GM12878 (cell line): Measurements from ENCODE around the gene NT5C3A. TPM values are rescaled to one million over a fixed set of nuclear protein-coding genes. Genes with fewer than 3 reads are reported as not detected.

Experiments
- ATAC-seq: fragments of 200-7000 bp; cut with Tn5 transposase; 3 replicates; pipeline ENCODE4 v1.9.1; 2020; ENCODE audit warnings: mild to moderate bottlenecking, moderate library complexity
- BruUV-seq: library from RNA; stranded (reverse); fragments of 400-500 nt; replicated peaks from 2 replicates; lab custom pipeline; 2021; lab: Mats Ljungman, UMichigan
- CTCF ChIA-PET: fragments of 300-600 bp; sonication (Branson Sonifier 250); formaldehyde crosslinking; extraction: SDS; loops from one replicate; lab custom pipeline; 2021; ENCODE audit warnings: inconsistent platforms; lab: Yijun Ruan, JAX
- POLR2A ChIA-PET: fragments of 350-600 bp; formaldehyde crosslinking; extraction: SDS; loops from one replicate; lab custom pipeline; 2021; ENCODE audit warnings: inconsistent platforms; lab: Charles Lee
- RAD21 ChIA-PET: fragments of 300-600 bp; sonication (Branson Sonifier 250); formaldehyde crosslinking; loops from one replicate; lab custom pipeline; 2023; ENCODE audit warnings: antibody characterized with exemption; ENCODE audit not compliant: unreplicated experiment; lab: Charles Lee
- SMC1A ChIA-PET: fragments of 300-600 bp; sonication (Branson Sonifier 250); formaldehyde crosslinking; loops from one replicate; lab custom pipeline; 2023; ENCODE audit not compliant: unreplicated experiment, uncharacterized antibody; lab: Charles Lee
- DNase-seq: peaks from one replicate; pipeline ENCODE4 v3.0.0-alpha.2; 2011; ENCODE audit warnings: low read depth, low spot score
- FAIRE-seq: peaks from 3 replicates; lab custom pipeline; 2011; peaks lifted over from hg19 to GRCh38; lab: Jason Lieb, UNC
- H2AFZ ChIP-seq: 2 replicates; pipeline ENCODE4 v1.6.0; 2011; ENCODE audit warnings: low read depth, low read length, control low read depth; ENCODE audit not compliant: control insufficient read depth
- H3K27ac ChIP-seq: 2 replicates; pipeline ENCODE4 v1.5.1; 2011; ENCODE audit warnings: control low read depth; ENCODE audit not compliant: control insufficient read depth, insufficient read depth
- H3K27me3 ChIP-seq, 2 experiments: replicated peaks in 1 of 2; 2 replicates each; pipeline versions ENCODE4 v1.6.0 to v1.6.1; 2011; ENCODE audit warnings: low read length in 1 of 2; ENCODE audit not compliant: control insufficient read depth in 2 of 2, insufficient read depth in 2 of 2
- H3K36me3 ChIP-seq, 2 experiments: 2 replicates each; pipeline ENCODE4 v1.5.1; 2011; ENCODE audit warnings: low read length in 1 of 2; ENCODE audit not compliant: control insufficient read depth in 2 of 2, insufficient read depth in 2 of 2
- H3K4me1 ChIP-seq: 2 replicates; pipeline ENCODE4 v1.6.1; 2011; ENCODE audit warnings: mild to moderate bottlenecking, low read length, moderate library complexity, mixed read lengths; ENCODE audit not compliant: control insufficient read depth, insufficient read depth
- H3K4me2 ChIP-seq: 2 replicates; pipeline ENCODE4 v1.6.0; 2011; ENCODE audit warnings: control low read depth; ENCODE audit not compliant: control insufficient read depth, insufficient read depth
- H3K4me3 ChIP-seq: fragments of 200-600 bp; sonication (generic); 2 replicates; pipeline ENCODE4 v1.5.1; 2016
- H3K79me2 ChIP-seq: 2 replicates; pipeline ENCODE4 v1.6.0; 2011; ENCODE audit warnings: low read length; ENCODE audit not compliant: control insufficient read depth, insufficient read depth
- H3K9ac ChIP-seq: 2 replicates; pipeline ENCODE4 v1.8.0; 2011; ENCODE audit warnings: low read length, control low read depth, mixed read lengths; ENCODE audit not compliant: control insufficient read depth, insufficient read depth
- H3K9me3 ChIP-seq: replicated peaks from 3 replicates; pipeline ENCODE4 v1.5.1; 2011; ENCODE audit warnings: mild to moderate bottlenecking, low read length; ENCODE audit not compliant: control insufficient read depth, insufficient read depth
- H4K20me1 ChIP-seq: 2 replicates; pipeline ENCODE4 v1.6.0; 2011; ENCODE audit not compliant: control insufficient read depth, insufficient read depth
- CBFB ChIP-seq: IDR thresholded peaks from 2 replicates; pipeline ENCODE4 v1.6.1; 2016; ENCODE audit warnings: antibody characterized with exemption, low read depth
- NFXL1 ChIP-seq: fragments of 450-650 bp; IDR thresholded peaks from 2 replicates; pipeline ENCODE4 v1.6.1; 2017; ENCODE audit warnings: antibody characterized with exemption, mild to moderate bottlenecking, borderline replicate concordance
- NRF1 ChIP-seq: conservative IDR thresholded peaks from 2 replicates; pipeline ENCODE4 v1.6.1; 2011; ENCODE audit warnings: mild to moderate bottlenecking, low read depth, low read length, improper control_type of control experiment
- SIX5 ChIP-seq: IDR thresholded peaks from 2 replicates; pipeline ENCODE4 v1.6.1; 2011; ENCODE audit warnings: mild to moderate bottlenecking, low read depth, low read length, moderate library complexity; ENCODE audit not compliant: severe bottlenecking
- SMARCA5 ChIP-seq: fragments of 450-650 bp; IDR thresholded peaks from 2 replicates; pipeline ENCODE4 v1.6.1; 2017; ENCODE audit warnings: mild to moderate bottlenecking
- TAF1 ChIP-seq: IDR thresholded peaks from 2 replicates; pipeline ENCODE4 v1.6.1; 2011; ENCODE audit warnings: mild to moderate bottlenecking, low read depth, low read length, borderline replicate concordance
- TCF12 ChIP-seq: IDR thresholded peaks from 2 replicates; pipeline ENCODE4 v1.6.1; 2011; ENCODE audit warnings: low read depth, mild to moderate bottlenecking, low read length
- TCF3 ChIP-seq: IDR thresholded peaks from 2 replicates; pipeline ENCODE4 v1.6.1; 2012; ENCODE audit warnings: low read depth, mild to moderate bottlenecking, low read length, borderline replicate concordance; ENCODE audit not compliant: insufficient read depth
- ZNF24 ChIP-seq: fragments of 450-650 bp; IDR thresholded peaks from 2 replicates; pipeline ENCODE4 v1.6.1; 2017; ENCODE audit warnings: antibody characterized with exemption, mild to moderate bottlenecking
- in situ Hi-C: fragments of 300-500 bp; cut with MboI; formaldehyde crosslinking; loops from 9 replicates; pipeline ENCODE4 v1.14.3; 2018; ENCODE audit warnings: mixed read lengths
- intact Hi-C: fragments of 100-400 bp; cut with micrococcal nuclease; formaldehyde crosslinking; loops from one replicate; pipeline ENCODE4 v1.14.2; 2022; ENCODE audit not compliant: unreplicated experiment
- polyA plus RNA-seq, 11 experiments: library from polyadenylated mRNA; depleted of rRNA in 4 of 11; unstranded in 6 of 11; stranded (reverse) in 5 of 11; fragments of >200 nt; fragmentation: Nextera tagmentation in 4 of 11; fragmentation: Illumina TruSeq in 1 of 11; extraction: Ambion mirVana in 4 of 11; extraction: Trizol in 1 of 11; gene quantifications; 1 replicate in 1 of 11; 2 replicates in 10 of 11; pipeline versions ENCODE4 v1.2.1 to v1.2.3, GENCODE V29; 2011 to 2016; ENCODE audit warnings: inconsistent platforms in 2 of 11, missing spikeins in 2 of 11, low read depth in 1 of 11
- total RNA-seq, 4 experiments: library from RNA; depleted of rRNA in 3 of 4; stranded (reverse); fragments of >200 nt in 3 of 4; fragmentation: Illumina TruSeq in 1 of 4; extraction: Trizol in 1 of 4; gene quantifications; 2 replicates each; pipeline versions ENCODE4 v1.2.1 to v1.2.3, GENCODE V29; 2013 to 2021
- TF ChIP-seq, protein P1 (sequence below): fragments of 450-650 bp; IDR thresholded peaks from 2 replicates; pipeline ENCODE4 v1.6.1; 2014; ENCODE audit warnings: mild to moderate bottlenecking
- TF ChIP-seq, protein P2 (sequence below): IDR thresholded peaks from 2 replicates; pipeline ENCODE4 v1.6.1; 2012; ENCODE audit warnings: low read length, inconsistent platforms

The NT5C3A gene
- total and polyA plus RNA-seq, 10 of the 15 experiments (the other 5 are each of a cell fraction or from before 2014, with no cell fraction given) = 53.0 to 111 (median 71.4) TPM

DNA sequence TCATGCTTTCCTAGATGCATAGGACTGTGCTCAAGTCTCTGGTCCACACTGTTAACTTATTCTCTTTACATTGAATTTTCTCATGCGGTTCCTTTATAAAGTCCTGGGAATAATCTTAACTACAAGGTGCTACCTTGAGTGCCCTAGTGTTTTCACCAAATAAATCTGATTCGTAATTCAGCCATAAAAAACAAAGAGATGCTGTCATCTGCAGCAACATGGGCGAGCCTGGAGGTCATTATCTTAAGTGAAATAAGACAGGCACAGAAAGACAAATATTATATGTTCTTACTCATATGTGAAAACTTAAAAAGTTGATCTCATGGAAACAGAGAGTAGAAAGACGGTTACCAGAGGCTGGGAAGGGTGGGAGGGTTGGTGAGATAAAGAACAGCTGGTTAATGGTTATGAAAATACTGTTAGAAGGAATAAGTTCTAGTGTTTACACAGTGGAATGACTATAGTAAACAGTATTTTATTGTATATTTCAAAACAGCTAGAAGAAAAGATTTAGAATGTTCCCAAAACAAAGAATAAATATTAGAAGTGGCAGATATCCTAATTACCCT lies 38.3 kb downstream of the NT5C3A start (continued):
- TF ChIP-seq, protein P1, sequence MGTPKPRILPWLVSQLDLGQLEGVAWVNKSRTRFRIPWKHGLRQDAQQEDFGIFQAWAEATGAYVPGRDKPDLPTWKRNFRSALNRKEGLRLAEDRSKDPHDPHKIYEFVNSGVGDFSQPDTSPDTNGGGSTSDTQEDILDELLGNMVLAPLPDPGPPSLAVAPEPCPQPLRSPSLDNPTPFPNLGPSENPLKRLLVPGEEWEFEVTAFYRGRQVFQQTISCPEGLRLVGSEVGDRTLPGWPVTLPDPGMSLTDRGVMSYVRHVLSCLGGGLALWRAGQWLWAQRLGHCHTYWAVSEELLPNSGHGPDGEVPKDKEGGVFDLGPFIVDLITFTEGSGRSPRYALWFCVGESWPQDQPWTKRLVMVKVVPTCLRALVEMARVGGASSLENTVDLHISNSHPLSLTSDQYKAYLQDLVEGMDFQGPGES = no peak
- no peak for TF ChIP-seq NFXL1
- no peak for TF ChIP-seq CBFB
- TF ChIP-seq SMARCA5 = no peak
- TF ChIP-seq TCF12 = no peak
- no peak for TF ChIP-seq NRF1
- TF ChIP-seq TCF3 = no peak

DNA sequence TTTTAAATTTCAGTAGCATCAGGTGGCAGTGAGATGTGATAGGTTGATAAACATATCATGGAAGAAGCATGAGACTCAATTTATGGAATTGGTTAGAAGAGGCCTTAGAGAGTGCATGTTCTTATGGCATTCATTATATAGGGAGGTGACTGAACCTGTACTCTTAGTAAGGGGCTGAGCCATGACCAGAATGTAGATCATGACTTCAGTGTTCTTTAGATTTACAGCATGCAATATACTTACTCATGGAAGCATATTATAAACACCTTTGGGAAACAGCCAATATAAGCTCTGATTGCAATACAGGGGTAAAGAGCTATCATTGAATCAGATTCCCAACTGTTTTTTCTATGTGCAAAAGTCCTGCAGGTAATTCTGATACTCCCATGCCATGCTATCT lies 50.2 kb downstream of the NT5C3A start:
- Histone ChIP-seq H3K4me2 (no peak overlapping the region), H3K27ac (no peak overlapping the region), H3K79me2 (no peaks in the 10 kb centered on the region), H4K20me1 (no peaks in the 10 kb centered on the region), H3K9ac (no peak overlapping the region), H3K4me1 (no peaks in the 10 kb centered on the region), H2AFZ (no peak overlapping the region), H3K9me3 (no peaks in the 10 kb centered on the region), H3K4me3 (no peak overlapping the region), H3K27me3 (no peaks in the 10 kb centered on the region), H3K36me3 (peaks cover 2 to 31% of the 10 kb centered on the region in 2 experiments)
- BruUV-seq = no TSS peak
- CTCF ChIA-PET = interaction anchor here (1.2 to 1.3 kb wide), 2 partner anchors 12 to 96 kb away, joined by 3 to 4 read pairs; no protein-coding TSS in a partner anchor
- POLR2A ChIA-PET = no interaction called here
- SMC1A ChIA-PET = interaction anchor here (0.7 to 1.5 kb wide), 3 partner anchors 10 to 227 kb away, joined by 3 to 6 read pairs (median 3); no protein-coding TSS in a partner anchor
- FAIRE-seq (no peak), DNase-seq (no peak), ATAC-seq (no peak)
- intact Hi-C loops (no loop called here), in situ Hi-C loops (no loop called here)
- no peak for TF ChIP-seq SMARCA5
- no peak for TF ChIP-seq ZNF24
- TF ChIP-seq, protein P2, sequence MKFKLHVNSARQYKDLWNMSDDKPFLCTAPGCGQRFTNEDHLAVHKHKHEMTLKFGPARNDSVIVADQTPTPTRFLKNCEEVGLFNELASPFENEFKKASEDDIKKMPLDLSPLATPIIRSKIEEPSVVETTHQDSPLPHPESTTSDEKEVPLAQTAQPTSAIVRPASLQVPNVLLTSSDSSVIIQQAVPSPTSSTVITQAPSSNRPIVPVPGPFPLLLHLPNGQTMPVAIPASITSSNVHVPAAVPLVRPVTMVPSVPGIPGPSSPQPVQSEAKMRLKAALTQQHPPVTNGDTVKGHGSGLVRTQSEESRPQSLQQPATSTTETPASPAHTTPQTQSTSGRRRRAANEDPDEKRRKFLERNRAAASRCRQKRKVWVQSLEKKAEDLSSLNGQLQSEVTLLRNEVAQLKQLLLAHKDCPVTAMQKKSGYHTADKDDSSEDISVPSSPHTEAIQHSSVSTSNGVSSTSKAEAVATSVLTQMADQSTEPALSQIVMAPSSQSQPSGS = no peak
- no peak for TF ChIP-seq TCF3
- TF ChIP-seq TAF1 = no peak
- TF ChIP-seq SIX5 = no peak
- RAD21 ChIA-PET = no interaction called here
